Gastroesophageal sphincter (tissue), 2 donors: ENCODE measurements around the gene ZNF595.
"Not testable (repeated sequence)": the region's sequence is repeated elsewhere in the genome, so short reads cannot be mapped to it uniquely, and the experiment has no call there.

ENCODE experiments used
- POLR2A ChIP-seq, 2 donors: fragments of 450-650 bp; IDR thresholded peaks; one replicate each; pipeline ENCODE4 v1.6.1; 2017; ENCODE audit warnings: antibody characterized with exemption in 2 of 2, mild to moderate bottlenecking in 2 of 2, moderate library complexity in 1 of 2
- POLR2AphosphoS5 ChIP-seq: sonication (generic); formaldehyde crosslinking; IDR thresholded peaks from one replicate; pipeline ENCODE4 v1.6.1; 2017; ENCODE audit warnings: antibody characterized with exemption

- not testable (repeated sequence) for TF ChIP-seq POLR2AphosphoS5; POLR2A (IDR thresholded peaks at IDR 0.05)
Measured at GRCh38 chr4:27501-27900, 25.6 kb upstream of the ZNF595 start.
